SK-N-MC (cell line): ENCODE measurements around the gene GALNTL6.

Experiments
- EZH2 ChIP-seq: fragments of 200-600 bp; sonication (generic); IDR thresholded peaks from one replicate; pipeline ENCODE4 v1.6.1; 2017; ENCODE audit warnings: antibody characterized with exemption
- POLR2AphosphoS5 ChIP-seq: IDR thresholded peaks from 2 replicates; pipeline ENCODE4 v1.6.1; 2012; ENCODE audit warnings: mild to moderate bottlenecking, low read depth, low read length, borderline replicate concordance

- TF ChIP-seq POLR2AphosphoS5: no peak
- no peak for TF ChIP-seq EZH2
Measured at GRCh38 chr4:172865531-172866127, 1052.4 kb downstream of the GALNTL6 start.
